ENCODE data around the gene MAMDC4. TPM values are rescaled to one million over a fixed set of nuclear protein-coding genes. Genes with fewer than 3 reads are reported as not detected.
"Not testable (repeated sequence)": the region's sequence is repeated elsewhere in the genome, so short reads cannot be mapped to it uniquely, and the experiment has no call there.

The MAMDC4 gene
- total and polyA plus RNA-seq, 2 of the 13 experiments (the other 11 are each of a cell fraction or from before 2014, with no cell fraction given), result 6.0 to 6.8 TPM

DNA sequence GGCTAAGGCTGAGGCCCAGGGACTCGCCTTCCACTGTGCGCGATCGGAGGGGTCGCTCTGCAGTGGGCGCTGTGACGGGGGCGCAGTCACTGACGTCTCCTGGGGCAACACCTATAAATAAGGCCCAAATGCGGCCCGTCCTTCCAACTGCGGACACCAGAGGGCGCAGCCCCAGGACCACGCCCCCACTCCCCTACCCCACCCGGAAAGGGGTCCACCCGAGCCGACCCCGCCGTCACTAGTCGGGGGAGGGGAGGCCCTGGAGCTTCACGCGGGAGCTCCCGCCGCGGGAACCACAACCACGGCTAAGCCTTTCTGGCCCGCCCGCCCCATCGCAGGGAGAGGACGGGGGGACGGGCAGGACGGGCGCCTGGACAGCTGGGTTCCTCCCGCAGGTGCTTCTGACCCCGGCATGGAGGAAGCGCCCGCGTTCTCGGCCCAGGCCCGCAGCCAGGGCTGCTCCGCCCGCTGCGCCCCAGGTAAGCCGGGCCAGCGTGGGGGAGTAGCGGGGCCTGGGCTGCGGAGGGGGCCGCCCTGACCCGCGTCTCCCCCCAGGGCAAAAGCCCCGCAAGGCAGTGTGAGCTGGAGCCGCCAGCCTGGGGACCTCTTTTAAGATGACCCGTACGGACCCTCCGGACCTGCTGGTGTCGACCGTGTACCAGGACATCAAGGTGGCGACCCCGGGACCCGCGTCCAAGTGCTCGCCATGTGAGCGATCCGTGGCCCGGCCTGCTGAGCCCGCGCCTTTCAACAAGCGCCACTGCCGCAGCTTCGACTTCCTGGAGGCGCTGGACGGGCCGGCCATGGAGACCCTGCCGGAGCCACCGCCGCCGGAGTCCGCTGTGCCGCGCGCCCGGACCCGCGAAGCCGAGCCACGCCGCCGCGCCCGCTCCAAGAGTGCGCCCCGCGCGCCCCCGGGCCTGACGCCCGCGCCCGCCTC lies 8.1 kb upstream of the MAMDC4 start (continued):
- TF ChIP-seq, protein P1, sequence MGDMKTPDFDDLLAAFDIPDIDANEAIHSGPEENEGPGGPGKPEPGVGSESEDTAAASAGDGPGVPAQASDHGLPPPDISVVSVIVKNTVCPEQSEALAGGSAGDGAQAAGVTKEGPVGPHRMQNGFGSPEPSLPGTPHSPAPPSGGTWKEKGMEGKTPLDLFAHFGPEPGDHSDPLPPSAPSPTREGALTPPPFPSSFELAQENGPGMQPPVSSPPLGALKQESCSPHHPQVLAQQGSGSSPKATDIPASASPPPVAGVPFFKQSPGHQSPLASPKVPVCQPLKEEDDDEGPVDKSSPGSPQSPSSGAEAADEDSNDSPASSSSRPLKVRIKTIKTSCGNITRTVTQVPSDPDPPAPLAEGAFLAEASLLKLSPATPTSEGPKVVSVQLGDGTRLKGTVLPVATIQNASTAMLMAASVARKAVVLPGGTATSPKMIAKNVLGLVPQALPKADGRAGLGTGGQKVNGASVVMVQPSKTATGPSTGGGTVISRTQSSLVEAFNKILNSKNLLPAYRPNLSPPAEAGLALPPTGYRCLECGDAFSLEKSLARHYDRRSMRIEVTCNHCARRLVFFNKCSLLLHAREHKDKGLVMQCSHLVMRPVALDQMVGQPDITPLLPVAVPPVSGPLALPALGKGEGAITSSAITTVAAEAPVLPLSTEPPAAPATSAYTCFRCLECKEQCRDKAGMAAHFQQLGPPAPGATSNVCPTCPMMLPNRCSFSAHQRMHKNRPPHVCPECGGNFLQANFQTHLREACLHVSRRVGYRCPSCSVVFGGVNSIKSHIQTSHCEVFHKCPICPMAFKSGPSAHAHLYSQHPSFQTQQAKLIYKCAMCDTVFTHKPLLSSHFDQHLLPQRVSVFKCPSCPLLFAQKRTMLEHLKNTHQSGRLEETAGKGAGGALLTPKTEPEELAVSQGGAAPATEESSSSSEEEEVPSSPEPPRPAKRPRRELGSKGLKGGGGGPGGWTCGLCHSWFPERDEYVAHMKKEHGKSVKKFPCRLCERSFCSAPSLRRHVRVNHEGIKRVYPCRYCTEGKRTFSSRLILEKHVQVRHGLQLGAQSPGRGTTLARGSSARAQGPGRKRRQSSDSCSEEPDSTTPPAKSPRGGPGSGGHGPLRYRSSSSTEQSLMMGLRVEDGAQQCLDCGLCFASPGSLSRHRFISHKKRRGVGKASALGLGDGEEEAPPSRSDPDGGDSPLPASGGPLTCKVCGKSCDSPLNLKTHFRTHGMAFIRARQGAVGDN (CRISPR knock-in tag; IDR thresholded peaks at IDR 0.05), result peak; percentile 75
- peak; percentile 24; the same call in 1 of the 2 replicates for TF ChIP-seq KDM5B (CRISPR knock-in tag; IDR thresholded peaks at IDR 0.05; ENCODE audit: borderline replicate concordance)
- peak; percentile 62; the same call in 1 of the 2 replicates for TF ChIP-seq RBFOX2 (IDR thresholded peaks at IDR 0.05; ENCODE audit: low read depth, low read length)
- peak; percentile 32; the same call in 1 of the 2 replicates for TF ChIP-seq HDAC1 (CRISPR knock-in tag; IDR thresholded peaks at IDR 0.05)
- TF ChIP-seq ZNF329 (CRISPR knock-in tag; IDR thresholded peaks at IDR 0.05; ENCODE audit: low read depth), result 0 out of 2 replicates have a peak, but pooled peaks have one; percentile 38
- TF ChIP-seq, protein P2, sequence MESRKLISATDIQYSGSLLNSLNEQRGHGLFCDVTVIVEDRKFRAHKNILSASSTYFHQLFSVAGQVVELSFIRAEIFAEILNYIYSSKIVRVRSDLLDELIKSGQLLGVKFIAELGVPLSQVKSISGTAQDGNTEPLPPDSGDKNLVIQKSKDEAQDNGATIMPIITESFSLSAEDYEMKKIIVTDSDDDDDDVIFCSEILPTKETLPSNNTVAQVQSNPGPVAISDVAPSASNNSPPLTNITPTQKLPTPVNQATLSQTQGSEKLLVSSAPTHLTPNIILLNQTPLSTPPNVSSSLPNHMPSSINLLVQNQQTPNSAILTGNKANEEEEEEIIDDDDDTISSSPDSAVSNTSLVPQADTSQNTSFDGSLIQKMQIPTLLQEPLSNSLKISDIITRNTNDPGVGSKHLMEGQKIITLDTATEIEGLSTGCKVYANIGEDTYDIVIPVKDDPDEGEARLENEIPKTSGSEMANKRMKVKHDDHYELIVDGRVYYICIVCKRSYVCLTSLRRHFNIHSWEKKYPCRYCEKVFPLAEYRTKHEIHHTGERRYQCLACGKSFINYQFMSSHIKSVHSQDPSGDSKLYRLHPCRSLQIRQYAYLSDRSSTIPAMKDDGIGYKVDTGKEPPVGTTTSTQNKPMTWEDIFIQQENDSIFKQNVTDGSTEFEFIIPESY (CRISPR knock-in tag; IDR thresholded peaks at IDR 0.05), result peak; percentile 58; the same call in 1 of the 2 replicates
- not testable (repeated sequence) for TF ChIP-seq SOX6 (IDR thresholded peaks at IDR 0.05)
- TF ChIP-seq SOX6 (CRISPR knock-in tag; IDR thresholded peaks at IDR 0.05), result peak; percentile 31
- TF ChIP-seq, protein P3, sequence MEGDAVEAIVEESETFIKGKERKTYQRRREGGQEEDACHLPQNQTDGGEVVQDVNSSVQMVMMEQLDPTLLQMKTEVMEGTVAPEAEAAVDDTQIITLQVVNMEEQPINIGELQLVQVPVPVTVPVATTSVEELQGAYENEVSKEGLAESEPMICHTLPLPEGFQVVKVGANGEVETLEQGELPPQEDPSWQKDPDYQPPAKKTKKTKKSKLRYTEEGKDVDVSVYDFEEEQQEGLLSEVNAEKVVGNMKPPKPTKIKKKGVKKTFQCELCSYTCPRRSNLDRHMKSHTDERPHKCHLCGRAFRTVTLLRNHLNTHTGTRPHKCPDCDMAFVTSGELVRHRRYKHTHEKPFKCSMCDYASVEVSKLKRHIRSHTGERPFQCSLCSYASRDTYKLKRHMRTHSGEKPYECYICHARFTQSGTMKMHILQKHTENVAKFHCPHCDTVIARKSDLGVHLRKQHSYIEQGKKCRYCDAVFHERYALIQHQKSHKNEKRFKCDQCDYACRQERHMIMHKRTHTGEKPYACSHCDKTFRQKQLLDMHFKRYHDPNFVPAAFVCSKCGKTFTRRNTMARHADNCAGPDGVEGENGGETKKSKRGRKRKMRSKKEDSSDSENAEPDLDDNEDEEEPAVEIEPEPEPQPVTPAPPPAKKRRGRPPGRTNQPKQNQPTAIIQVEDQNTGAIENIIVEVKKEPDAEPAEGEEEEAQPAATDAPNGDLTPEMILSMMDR (CRISPR knock-in tag; IDR thresholded peaks at IDR 0.05), result peak; percentile 79
- TF ChIP-seq, protein P4, sequence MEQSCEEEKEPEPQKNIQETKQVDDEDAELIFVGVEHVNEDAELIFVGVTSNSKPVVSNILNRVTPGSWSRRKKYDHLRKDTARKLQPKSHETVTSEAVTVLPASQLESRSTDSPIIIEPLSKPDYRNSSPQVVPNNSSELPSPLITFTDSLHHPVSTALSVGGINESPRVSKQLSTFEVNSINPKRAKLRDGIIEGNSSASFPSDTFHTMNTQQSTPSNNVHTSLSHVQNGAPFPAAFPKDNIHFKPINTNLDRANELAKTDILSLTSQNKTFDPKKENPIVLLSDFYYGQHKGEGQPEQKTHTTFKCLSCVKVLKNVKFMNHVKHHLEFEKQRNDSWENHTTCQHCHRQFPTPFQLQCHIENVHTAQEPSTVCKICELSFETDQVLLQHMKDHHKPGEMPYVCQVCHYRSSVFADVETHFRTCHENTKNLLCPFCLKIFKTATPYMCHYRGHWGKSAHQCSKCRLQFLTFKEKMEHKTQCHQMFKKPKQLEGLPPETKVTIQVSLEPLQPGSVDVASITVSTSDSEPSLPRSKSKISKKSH (CRISPR knock-in tag; IDR thresholded peaks at IDR 0.05; ENCODE audit: borderline replicate concordance), result peak; percentile 26; the same call in 1 of the 2 replicates
- TF ChIP-seq KLF12 (CRISPR knock-in tag; IDR thresholded peaks at IDR 0.05; ENCODE audit: borderline replicate concordance), result peak; percentile 68; the same call in 1 of the 2 replicates
- TF ChIP-seq, protein P5, sequence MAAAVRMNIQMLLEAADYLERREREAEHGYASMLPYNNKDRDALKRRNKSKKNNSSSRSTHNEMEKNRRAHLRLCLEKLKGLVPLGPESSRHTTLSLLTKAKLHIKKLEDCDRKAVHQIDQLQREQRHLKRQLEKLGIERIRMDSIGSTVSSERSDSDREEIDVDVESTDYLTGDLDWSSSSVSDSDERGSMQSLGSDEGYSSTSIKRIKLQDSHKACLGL (CRISPR knock-in tag; IDR thresholded peaks at IDR 0.05), result 0 out of 2 replicates have a peak, but pooled peaks have one; percentile 14
- TF ChIP-seq ZNF333 (CRISPR knock-in tag; IDR thresholded peaks at IDR 0.05; ENCODE audit: borderline replicate concordance), result 0 out of 2 replicates have a peak, but pooled peaks have one; percentile 31
- TF ChIP-seq SP4 (CRISPR knock-in tag; IDR thresholded peaks at IDR 0.05), result peak; percentile 49
- TF ChIP-seq, protein P6, sequence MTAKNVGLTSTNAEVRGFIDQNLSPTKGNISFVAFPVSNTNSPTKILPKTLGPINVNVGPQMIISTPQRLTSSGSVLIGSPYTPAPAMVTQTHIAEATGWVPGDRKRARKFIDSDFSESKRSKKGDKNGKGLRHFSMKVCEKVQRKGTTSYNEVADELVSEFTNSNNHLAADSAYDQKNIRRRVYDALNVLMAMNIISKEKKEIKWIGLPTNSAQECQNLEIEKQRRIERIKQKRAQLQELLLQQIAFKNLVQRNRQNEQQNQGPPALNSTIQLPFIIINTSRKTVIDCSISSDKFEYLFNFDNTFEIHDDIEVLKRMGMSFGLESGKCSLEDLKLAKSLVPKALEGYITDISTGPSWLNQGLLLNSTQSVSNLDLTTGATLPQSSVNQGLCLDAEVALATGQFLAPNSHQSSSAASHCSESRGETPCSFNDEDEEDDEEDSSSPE (CRISPR knock-in tag; IDR thresholded peaks at IDR 0.05), result 0 out of 2 replicates have a peak, but pooled peaks have one; percentile 13
